Mammary epithelial cell (primary cell): ENCODE results near the gene DIS3L2.

Source experiments
- CTCF ChIP-seq, 2 donors: IDR thresholded peaks in 1 of 2; conservative IDR thresholded peaks in 1 of 2; 2 replicates each; pipeline ENCODE4 v1.5.1; 2011 to 2012; ENCODE audit warnings: inconsistent platforms in 2 of 2, low read length in 2 of 2, mild to moderate bottlenecking in 2 of 2, control low read depth in 1 of 2, low read depth in 1 of 2; ENCODE audit not compliant: insufficient read depth in 1 of 2; ENCODE audit errors: extremely low read depth in 1 of 2
- EZH2 ChIP-seq: IDR thresholded peaks from 2 replicates; pipeline ENCODE4 v1.6.1; 2012; ENCODE audit warnings: low read length, inconsistent platforms, borderline replicate concordance

- TF ChIP-seq CTCF (conservative IDR thresholded peaks at IDR 0.05 in 1 of 2, IDR thresholded peaks at IDR 0.05 in 1 of 2; ENCODE audit: extremely low read depth in 1 of 2, insufficient read depth in 1 of 2, low read depth in 1 of 2, low read length in 2 of 2) (no peak), EZH2 (no peak)
Observed at GRCh38 chr2:232229911-232230310, 268.4 kb downstream of the DIS3L2 start.
